Esophagus muscularis mucosa (tissue), 4 donors: ENCODE results near the gene UTP3. TPM values are rescaled to one million over a fixed set of nuclear protein-coding genes. Genes with fewer than 3 reads are reported as not detected.
"Not testable (repeated sequence)": the region's sequence is repeated elsewhere in the genome, so short reads cannot be mapped to it uniquely, and the experiment has no call there.

Source experiments
- DNase-seq: peaks from one replicate; pipeline ENCODE4 v3.0.0-alpha.2; 2017; ENCODE audit errors: extremely low spot score
- H3K27ac ChIP-seq, 4 donors: fragments of 200-600 bp; sonication (generic); replicated peaks in 1 of 4; 1 replicate in 3 of 4; 2 replicates in 1 of 4; pipeline ENCODE4 v1.5.1; 2016 to 2019; ENCODE audit warnings: mild to moderate bottlenecking in 1 of 4
- H3K27me3 ChIP-seq, 4 donors: fragments of 200-600 bp; sonication (generic); one replicate each; pipeline versions ENCODE4 v1.5.1 to v1.6.0; 2016 to 2019
- H3K36me3 ChIP-seq, 4 donors: fragments of 200-600 bp; sonication (generic); one replicate each; pipeline ENCODE4 v1.5.1; 2016 to 2019
- H3K4me1 ChIP-seq, 4 donors: fragments of 200-600 bp; sonication (generic); one replicate each; pipeline ENCODE4 v1.5.1; 2016 to 2019
- H3K4me3 ChIP-seq, 4 donors: fragments of 200-600 bp; sonication (generic); 1 replicate in 2 of 4; 2 replicates in 2 of 4; pipeline ENCODE4 v1.5.1; 2016 to 2019; ENCODE audit warnings: mild to moderate bottlenecking in 4 of 4, moderate library complexity in 1 of 4
- H3K9me3 ChIP-seq, 4 donors: fragments of 200-600 bp; sonication (generic); 1 replicate in 3 of 4; 2 replicates in 1 of 4; pipeline ENCODE4 v1.5.1; 2016 to 2019
- EP300 ChIP-seq: sonication (generic); formaldehyde crosslinking; IDR thresholded peaks from one replicate; pipeline ENCODE4 v1.6.1; 2017; ENCODE audit warnings: antibody characterized with exemption
- POLR2A ChIP-seq: fragments of 450-650 bp; IDR thresholded peaks from one replicate; pipeline ENCODE4 v1.6.1; 2017; ENCODE audit warnings: antibody characterized with exemption, moderate library complexity, mild to moderate bottlenecking, low read depth
- POLR2AphosphoS5 ChIP-seq, 2 donors: sonication (generic); formaldehyde crosslinking; IDR thresholded peaks; one replicate each; pipeline ENCODE4 v1.6.1; 2017; ENCODE audit warnings: antibody characterized with exemption in 2 of 2
- WGBS: methylation state at CpG from one replicate; pipeline ENCODE4 v1.1.5; 2018; 5-methylcytosine and 5-hydroxymethylcytosine counted together
- intact Hi-C: fragments of 100-400 bp; cut with DNase I; formaldehyde crosslinking; loops from one replicate; pipeline ENCODE4 v1.15.1; 2023
- total RNA-seq, 4 donors: library from RNA; depleted of rRNA; stranded (reverse); fragments of >200 nt; gene quantifications; one replicate each; pipeline versions ENCODE4 v1.1.0 to v1.2.1, GENCODE V29; 2016
- TF ChIP-seq, protein P1 (sequence below), 3 experiments: fragments of 200-600 bp in 2 of 3; fragments of 450-650 bp in 1 of 3; sonication (generic) in 2 of 3; IDR thresholded peaks; one replicate each; pipeline ENCODE4 v1.5.1; 2017 to 2019; ENCODE audit warnings: antibody characterized with exemption in 3 of 3, mild to moderate bottlenecking in 2 of 3, moderate library complexity in 1 of 3

The UTP3 gene, protein sequence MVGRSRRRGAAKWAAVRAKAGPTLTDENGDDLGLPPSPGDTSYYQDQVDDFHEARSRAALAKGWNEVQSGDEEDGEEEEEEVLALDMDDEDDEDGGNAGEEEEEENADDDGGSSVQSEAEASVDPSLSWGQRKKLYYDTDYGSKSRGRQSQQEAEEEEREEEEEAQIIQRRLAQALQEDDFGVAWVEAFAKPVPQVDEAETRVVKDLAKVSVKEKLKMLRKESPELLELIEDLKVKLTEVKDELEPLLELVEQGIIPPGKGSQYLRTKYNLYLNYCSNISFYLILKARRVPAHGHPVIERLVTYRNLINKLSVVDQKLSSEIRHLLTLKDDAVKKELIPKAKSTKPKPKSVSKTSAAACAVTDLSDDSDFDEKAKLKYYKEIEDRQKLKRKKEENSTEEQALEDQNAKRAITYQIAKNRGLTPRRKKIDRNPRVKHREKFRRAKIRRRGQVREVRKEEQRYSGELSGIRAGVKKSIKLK
- total RNA-seq, result 10 to 100 TPM; 19.9 to 31.3 (median 21.8) TPM

DNA sequence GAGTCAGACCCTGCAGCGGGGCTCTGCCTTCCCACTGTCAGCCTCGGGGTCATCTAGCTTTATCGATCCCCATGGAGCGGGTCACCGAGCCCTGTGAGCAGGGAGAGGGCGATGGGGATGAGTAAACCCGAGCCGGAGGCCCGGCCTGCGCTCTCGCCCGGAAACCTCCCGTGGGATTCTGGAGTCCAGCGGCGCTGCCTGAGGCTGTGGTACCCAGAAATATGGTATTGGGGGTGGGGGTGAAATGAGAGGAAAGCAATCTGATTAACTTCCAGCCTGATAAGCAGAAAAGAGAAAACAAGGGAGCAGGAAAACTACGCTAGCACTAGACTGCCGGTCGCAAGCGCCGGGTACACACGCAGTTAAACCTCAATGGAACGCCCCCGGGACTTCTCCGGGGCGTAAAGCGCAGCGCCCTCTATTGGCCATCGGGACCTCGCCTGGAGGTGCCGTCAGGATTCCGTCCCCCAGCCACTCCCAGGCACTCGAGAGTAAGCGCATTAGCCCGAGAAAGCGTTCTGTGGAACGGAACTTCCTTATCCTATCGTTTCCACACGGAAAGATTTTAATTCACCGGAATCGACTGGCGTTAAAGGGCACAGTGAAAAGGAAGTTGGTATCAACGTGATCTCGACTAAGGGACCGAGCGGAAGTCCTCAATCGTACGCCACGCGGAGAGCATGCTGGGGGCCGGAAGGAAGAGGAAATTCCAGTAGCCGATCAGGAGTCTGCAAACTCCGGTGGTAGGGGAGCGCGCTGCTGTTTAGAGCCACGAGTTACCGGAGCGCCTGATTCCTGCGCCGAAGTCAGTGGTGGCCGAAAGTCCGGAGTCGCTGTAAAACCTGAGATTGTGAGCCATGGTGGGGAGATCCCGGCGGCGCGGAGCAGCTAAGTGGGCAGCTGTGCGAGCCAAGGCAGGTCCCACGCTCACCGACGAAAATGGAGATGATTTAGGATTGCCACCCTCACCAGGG lies at the start of gene UTP3:
TSS of gene UTP3 (plus strand) at position 712 of the 974 bp plus-strand sequence. CDS start at position 858, 146 bp downstream.
- Histone ChIP-seq H3K4me1 (peaks cover 30 to 46% (median 38%) of the 10 kb centered on the region in 4 donors), H3K4me3 (peak within 1 kb of the TSS; percentile 79 to 94 (median 90)), H3K9me3 (no peaks in the 10 kb centered on the region), H3K27me3 (no peaks in the 10 kb centered on the region), H3K27ac (peak within 1 kb of the TSS; percentile 91 to 97 (median 95)), H3K36me3 (peaks cover 0 to 14% (median 5%) of the 10 kb centered on the region in 4 donors)
- 0% methylated on average over 52 of the region's 70 CpGs for WGBS
- DNase-seq, result peak; percentile 98
- TF ChIP-seq POLR2AphosphoS5 (IDR thresholded peaks at IDR 0.05), result peak; percentile 87 to 96
- TF ChIP-seq, protein P1, sequence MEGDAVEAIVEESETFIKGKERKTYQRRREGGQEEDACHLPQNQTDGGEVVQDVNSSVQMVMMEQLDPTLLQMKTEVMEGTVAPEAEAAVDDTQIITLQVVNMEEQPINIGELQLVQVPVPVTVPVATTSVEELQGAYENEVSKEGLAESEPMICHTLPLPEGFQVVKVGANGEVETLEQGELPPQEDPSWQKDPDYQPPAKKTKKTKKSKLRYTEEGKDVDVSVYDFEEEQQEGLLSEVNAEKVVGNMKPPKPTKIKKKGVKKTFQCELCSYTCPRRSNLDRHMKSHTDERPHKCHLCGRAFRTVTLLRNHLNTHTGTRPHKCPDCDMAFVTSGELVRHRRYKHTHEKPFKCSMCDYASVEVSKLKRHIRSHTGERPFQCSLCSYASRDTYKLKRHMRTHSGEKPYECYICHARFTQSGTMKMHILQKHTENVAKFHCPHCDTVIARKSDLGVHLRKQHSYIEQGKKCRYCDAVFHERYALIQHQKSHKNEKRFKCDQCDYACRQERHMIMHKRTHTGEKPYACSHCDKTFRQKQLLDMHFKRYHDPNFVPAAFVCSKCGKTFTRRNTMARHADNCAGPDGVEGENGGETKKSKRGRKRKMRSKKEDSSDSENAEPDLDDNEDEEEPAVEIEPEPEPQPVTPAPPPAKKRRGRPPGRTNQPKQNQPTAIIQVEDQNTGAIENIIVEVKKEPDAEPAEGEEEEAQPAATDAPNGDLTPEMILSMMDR (IDR thresholded peaks at IDR 0.05), result peak; percentile 88 to 95 (median 92)
- no peak for TF ChIP-seq POLR2A
- intact Hi-C loops, result loop anchor here (2.0 to 5.0 kb wide), 2 partner anchors 19 to 149 kb away; partner anchors contain the start of gene GRSF1

DNA sequence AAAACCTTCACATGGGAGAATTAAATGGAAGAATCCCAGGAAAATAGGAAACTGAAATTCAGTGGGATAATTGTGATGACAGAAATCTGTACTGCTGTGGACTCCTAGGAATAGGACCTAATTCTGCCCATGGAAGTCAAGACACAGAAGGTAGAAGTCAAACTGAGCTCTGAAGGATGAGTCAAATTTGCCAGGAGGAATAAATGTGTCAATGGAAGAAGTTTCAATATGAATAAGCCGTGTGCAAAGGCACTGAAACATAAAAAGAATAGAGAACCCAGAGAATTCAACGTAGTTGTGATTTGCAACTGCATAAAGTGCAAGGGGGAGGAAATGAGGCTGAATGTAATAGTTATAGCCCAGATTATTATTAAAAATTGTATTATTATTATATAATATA lies 48.1 kb upstream of the UTP3 start:
- H3K36me3 ChIP-seq, result no peaks in the 10 kb centered on the region
- peaks cover 6 to 15% (median 10%) of the 10 kb centered on the region in 4 donors for H3K4me1 ChIP-seq
- no peaks in the 10 kb centered on the region for H3K27me3 ChIP-seq
- no peak overlapping the region for H3K27ac ChIP-seq
- no peak for TF ChIP-seq POLR2A
- TF ChIP-seq EP300, result no peak
- TF ChIP-seq, protein P1 (IDR thresholded peaks at IDR 0.05), result no peak
- TF ChIP-seq POLR2AphosphoS5 (IDR thresholded peaks at IDR 0.05), result no peak
- no peak overlapping the region for H3K4me3 ChIP-seq
- intact Hi-C loops, result no loop called here
- DNase-seq, result no peak
- H3K9me3 ChIP-seq, result no peaks in the 10 kb centered on the region
- WGBS, result 87% methylated on average over 2 of the region's 2 CpGs

DNA sequence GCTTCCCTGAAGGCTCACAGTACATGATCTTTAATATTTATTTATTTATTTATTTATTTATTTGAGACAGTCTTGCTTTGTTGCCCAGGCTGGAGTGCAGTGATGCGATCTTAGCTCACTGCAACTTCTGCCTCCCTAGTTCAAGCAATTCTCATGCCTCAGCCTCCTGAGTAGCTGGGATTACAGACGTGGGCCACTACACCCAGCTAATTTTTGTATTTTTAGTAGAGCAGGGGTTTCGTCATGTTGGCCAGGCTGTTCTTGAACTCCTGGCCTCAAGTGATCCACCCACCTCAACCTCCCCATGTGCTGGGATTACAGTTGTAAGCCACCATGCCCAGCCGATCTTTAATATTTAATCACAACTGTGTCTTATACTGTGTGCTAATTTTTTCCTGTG lies 37.6 kb upstream of the UTP3 start:
- H3K4me1 ChIP-seq, H3K36me3 ChIP-seq, DNase-seq, intact Hi-C loops, H3K9me3 ChIP-seq, H3K4me3 ChIP-seq, H3K27ac ChIP-seq, H3K27me3 ChIP-seq: not testable (repeated sequence)
- WGBS, result 85% methylated on average over 4 of the region's 4 CpGs

DNA sequence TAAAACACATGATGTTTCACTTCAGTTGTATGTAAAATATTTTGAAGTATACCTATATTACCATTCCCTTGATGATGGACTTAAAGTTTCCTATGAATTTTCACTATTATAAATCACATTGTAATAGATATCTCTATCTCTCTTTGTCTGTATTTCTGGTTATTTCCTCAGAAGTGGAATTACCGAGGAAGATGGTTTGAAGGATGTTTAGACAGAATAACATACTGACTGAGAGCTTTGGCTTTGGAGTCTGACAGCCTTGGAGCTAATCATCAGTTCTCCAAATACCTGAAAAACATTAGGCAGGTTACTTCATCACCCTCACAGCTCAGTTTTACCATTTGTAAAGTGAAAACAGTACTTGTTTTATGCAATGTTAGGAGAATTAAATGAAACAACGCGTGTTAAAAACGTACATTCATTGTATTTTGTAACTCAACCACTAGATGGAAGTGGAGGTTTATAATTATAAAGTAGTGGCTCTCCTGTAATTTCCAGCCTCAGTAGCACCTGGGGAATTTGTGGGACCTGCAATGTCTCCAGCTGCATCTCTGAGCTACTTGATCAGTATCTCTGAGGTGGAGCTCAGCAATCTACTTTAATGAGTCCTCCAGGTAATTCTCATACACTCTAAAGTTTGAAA lies 36.3 kb upstream of the UTP3 start:
- Histone ChIP-seq H3K4me1 (peaks cover 0 to 5% (median 2%) of the 10 kb centered on the region in 4 donors), H3K27ac (no peak overlapping the region), H3K36me3 (no peaks in the 10 kb centered on the region), H3K27me3 (no peaks in the 10 kb centered on the region), H3K4me3 (no peak overlapping the region), H3K9me3 (no peaks in the 10 kb centered on the region)
- TF ChIP-seq POLR2AphosphoS5 (IDR thresholded peaks at IDR 0.05), result no peak
- TF ChIP-seq, protein P1 (IDR thresholded peaks at IDR 0.05), result peak; percentile 41 to 53 (median 46)
- WGBS, result 4% methylated on average over 4 of the region's 4 CpGs
- intact Hi-C loops, result loop anchor here (2.0 kb wide), 1 partner anchor 357 kb away; no protein-coding TSS in a partner anchor
- no peak for DNase-seq
